Heart left ventricle (tissue), 16 donors: ENCODE results near the gene EIF6. TPM values are rescaled to one million over a fixed set of nuclear protein-coding genes. Genes with fewer than 3 reads are reported as not detected.
A peak's percentile ranks its signal among the peaks of the same experiment; 100 is the strongest.

Source experiments
- ATAC-seq, 4 donors: fragments of 200-7000 bp; cut with Tn5 transposase; one replicate each; pipeline ENCODE4 v1.9.1; 2020 to 2022; ENCODE audit warnings: moderate library complexity in 4 of 4, mild to moderate bottlenecking in 3 of 4, moderate number of reproducible peaks in 1 of 4
- DNase-seq, 5 donors: peaks; one replicate each; pipeline ENCODE4 v3.0.0-alpha.2; 2020
- H3K27ac ChIP-seq, 12 donors: fragments of 200-600 bp; sonication (generic) in 4 of 12; one replicate each; pipeline versions ENCODE4 v1.5.0 to v1.8.0; 2016 to 2022; ENCODE audit warnings: mild to moderate bottlenecking in 2 of 12
- H3K27me3 ChIP-seq, 9 donors: fragments of 200-600 bp; sonication (generic) in 2 of 9; one replicate each; pipeline versions ENCODE4 v1.5.1 to v1.8.0; 2016 to 2022; ENCODE audit warnings: mild to moderate bottlenecking in 3 of 9
- H3K36me3 ChIP-seq, 9 donors: fragments of 200-600 bp; sonication (generic) in 2 of 9; one replicate each; pipeline versions ENCODE4 v1.5.0 to v1.8.0; 2018 to 2022; ENCODE audit warnings: mild to moderate bottlenecking in 2 of 9
- H3K4me1 ChIP-seq, 12 donors: fragments of 200-600 bp; sonication (generic) in 4 of 12; one replicate each; pipeline versions ENCODE4 v1.5.0 to v1.8.0; 2016 to 2022; ENCODE audit warnings: mild to moderate bottlenecking in 3 of 12
- H3K4me3 ChIP-seq, 12 donors: fragments of 200-600 bp; sonication (generic) in 4 of 12; one replicate each; pipeline versions ENCODE4 v1.5.0 to v1.8.0; 2017 to 2022; ENCODE audit warnings: mild to moderate bottlenecking in 9 of 12, moderate library complexity in 4 of 12
- H3K9me3 ChIP-seq, 12 donors: fragments of 200-600 bp; sonication (generic) in 4 of 12; one replicate each; pipeline versions ENCODE4 v1.5.0 to v1.8.0; 2016 to 2022; ENCODE audit warnings: mild to moderate bottlenecking in 1 of 12
- CTCF ChIP-seq, 12 donors: fragments of 200-600 bp; sonication (generic) in 4 of 12; IDR thresholded peaks; one replicate each; pipeline versions ENCODE4 v1.5.0 to v1.8.0; 2018 to 2022; ENCODE audit warnings: antibody characterized with exemption in 12 of 12, mild to moderate bottlenecking in 5 of 12
- POLR2A ChIP-seq, 2 donors: fragments of 450-650 bp; IDR thresholded peaks; one replicate each; pipeline ENCODE4 v1.6.1; 2017; ENCODE audit warnings: antibody characterized with exemption in 2 of 2, mild to moderate bottlenecking in 2 of 2, moderate library complexity in 2 of 2
- WGBS, 4 donors: extraction: QIAGEN DNeasy Blood & Tissue Kit in 2 of 4; methylation state at CpG; one replicate each; pipeline versions ENCODE4 v1.1.5 to v1.1.7; 2013 to 2018; 5-methylcytosine and 5-hydroxymethylcytosine counted together
- intact Hi-C, 10 donors: fragments of 100-400 bp; cut with DNase I; formaldehyde crosslinking; loops; one replicate each; pipeline versions ENCODE4 v1.11.1 to v1.14.2; 2022
- polyA plus RNA-seq, 2 donors: library from polyadenylated mRNA; stranded (reverse); fragments of 200-250 nt; gene quantifications; one replicate each; pipeline ENCODE4 v1.2.3, GENCODE V29; 2013
- total RNA-seq, 9 donors: library from RNA; depleted of rRNA in 2 of 9; stranded (reverse); fragments of >200 nt in 2 of 9; fragmentation: NEBNext Ultra II Directional in 3 of 9; extraction: Animal tissue kit (Norgen Biotek cat#: 25700) in 3 of 9; gene quantifications; one replicate each; pipeline versions ENCODE4 v1.1.0 to v1.2.4, GENCODE V29; 2016 to 2023
- donor health status: ischemic (EF 13 %, LVEDD 7.1; RV severe dilation, severe dysfunction).
- donor health status: healthy with polysubstance abuse.
- donor health status: DM: no; HTN: yes; CAD: no.
- donor health status: DM: no; HTN: no; CAD: no.
- donor health status: ischemic (EF 25% LVEDD 6.9; RV normal size, moderate dysfunction).
- donor health status: ischemic (EF 25% LVEDD 5.7; RV mildly dilated, moderate dysfunction).
- donor health status: healthy.
- donor health status: DM: yes; HTN: yes; CAD: no.
- donor health status: ischemic (EF 35%, LVEDD 5.7; RV mildly dilated, moderate dysfunction).
- donor health status: nonischemic (EF 11% LVEDD 7.7; RV severe dilation, severe dysfunction).
- donor health status: DM: yes; HTN: yes; CAD: no.
- donor health status: PGD.
- donor health status: ischemic (EF 29% LVEDD 5.4; RV normal size, mild dysfunction).
- donor health status: nonischemic (EF 23%, LVEDD 6.1; RV moderate dilation, normal function).

EIF6 gene
- total and polyA plus RNA-seq, 11 donors, result 27.5 to 150 (median 42.1) TPM

- intact Hi-C loops, result loop anchor here in 3 of 10 donors (5.0 kb wide), 1 partner anchor 146 kb away; no protein-coding TSS in a partner anchor
- ATAC-seq, result no peak
- Histone ChIP-seq H3K27me3 (peaks cover 0 to under 1% (median 0%) of the 10 kb centered on the region in 9 donors), H3K36me3 (peaks cover 0 to 18% (median 8%) of the 10 kb centered on the region in 9 donors), H3K9me3 (no peaks in the 10 kb centered on the region), H3K27ac (no peak overlapping the region), H3K4me1 (peaks cover 0 to 13% (median 1%) of the 10 kb centered on the region in 12 donors), H3K4me3 (no peak overlapping the region)
- TF ChIP-seq CTCF (IDR thresholded peaks at IDR 0.05) (no peak), POLR2A (IDR thresholded peaks at IDR 0.05) (no peak)
- no peak for DNase-seq
- 87 to 94% (median 93%) methylated on average over 2 of the region's 2 CpGs for WGBS, 4 donors
Observed at GRCh38 chr20:35301426-35301825, 16.9 kb upstream of the EIF6 start.

GRCh38 chr20:35300469-35301262, 16.1 kb upstream of the EIF6 start:
- peaks cover 0 to 13% (median 1%) of the 10 kb centered on the region in 12 donors for H3K4me1 ChIP-seq
- ATAC-seq (no peak), DNase-seq (peak in 1 of 5 donors; percentile 10)
- TF ChIP-seq POLR2A (IDR thresholded peaks at IDR 0.05), result no peak
- no peak for TF ChIP-seq CTCF (IDR thresholded peaks at IDR 0.05)
- H3K27ac ChIP-seq, result no peak overlapping the region
- intact Hi-C loops, result loop anchor here in 3 of 10 donors (5.0 kb wide), 1 partner anchor 147 kb away; no protein-coding TSS in a partner anchor
- no peaks in the 10 kb centered on the region for H3K9me3 ChIP-seq
- H3K36me3 ChIP-seq, result peaks cover 0 to 12% (median under 1%) of the 10 kb centered on the region in 9 donors
- no peak overlapping the region for H3K4me3 ChIP-seq
- peaks cover 0 to 8% (median 0%) of the 10 kb centered on the region in 9 donors for H3K27me3 ChIP-seq
- WGBS, 4 donors, result 87 to 93% (median 88%) methylated on average over 4 of the region's 4 CpGs

- Histone ChIP-seq H3K9me3 (no peaks in the 10 kb centered on the region), H3K4me1 (peaks cover 0 to 14% (median 0%) of the 10 kb centered on the region in 12 donors), H3K27ac (no peak overlapping the region), H3K27me3 (peaks cover 0 to 14% (median 0%) of the 10 kb centered on the region in 9 donors), H3K36me3 (peaks cover 0 to 10% (median 0%) of the 10 kb centered on the region in 9 donors), H3K4me3 (no peak overlapping the region)
- intact Hi-C loops, result loop anchor here in 3 of 10 donors (5.0 kb wide), 1 partner anchor 148 kb away; no protein-coding TSS in a partner anchor
- 67 to 76% (median 72%) methylated on average over 4 of the region's 4 CpGs for WGBS, 4 donors
- TF ChIP-seq POLR2A (IDR thresholded peaks at IDR 0.05) (no peak), CTCF (IDR thresholded peaks at IDR 0.05) (no peak)
- peak in 1 of 5 donors; percentile 20 for DNase-seq
- ATAC-seq, result no peak
Observed at GRCh38 chr20:35299780-35300179, 15.2 kb upstream of the EIF6 start.

- H3K27me3 ChIP-seq, result peaks cover 0 to 29% (median 0%) of the 10 kb centered on the region in 9 donors
- no peak overlapping the region for H3K27ac ChIP-seq
- no peaks in the 10 kb centered on the region for H3K9me3 ChIP-seq
- no peak for DNase-seq
- 33 to 45% (median 40%) methylated on average over 5 of the region's 5 CpGs for WGBS, 4 donors
- ATAC-seq, result no peak
- peaks cover 0 to 8% (median 0%) of the 10 kb centered on the region in 12 donors for H3K4me1 ChIP-seq
- intact Hi-C loops, result no loop called here
- H3K36me3 ChIP-seq, result peaks cover 0 to 6% (median 0%) of the 10 kb centered on the region in 9 donors
- H3K4me3 ChIP-seq, result no peak overlapping the region
- TF ChIP-seq POLR2A (IDR thresholded peaks at IDR 0.05), result no peak
- no peak for TF ChIP-seq CTCF (IDR thresholded peaks at IDR 0.05)
Observed at GRCh38 chr20:35298264-35298663, 13.7 kb upstream of the EIF6 start.
